ENCODE data around the gene SCAMP4. TPM values are rescaled to one million over a fixed set of nuclear protein-coding genes. Genes with fewer than 3 reads are reported as not detected.

Gene SCAMP4
- polyA plus RNA-seq, 1 experiment: 6.7 TPM

- TF ChIP-seq CTCF (IDR thresholded peaks at IDR 0.05; ENCODE audit: low read depth, low read length): no peak
- ChIA-PET CTCF (no interaction called here), POLR2A (no interaction called here)
- Histone ChIP-seq H3K27me3 (ENCODE audit: control insufficient read depth, insufficient read depth, low read length) (no peaks in the 10 kb centered on the region), H3K27ac (ENCODE audit: low read depth, low read length) (no peak overlapping the region), H3K4me3 (ENCODE audit: low read depth, low read length) (no peak overlapping the region), H3K9me3 (ENCODE audit: control insufficient read depth, insufficient read depth, low read length) (no peaks in the 10 kb centered on the region)
- no peak for DNase-seq (ENCODE audit: low read depth, low spot score)
These were observed 16.8 kb upstream of the SCAMP4 start for GRCh38 chr19:1888385-1888784.

- Histone ChIP-seq H3K9me3 (ENCODE audit: control insufficient read depth, insufficient read depth, low read length) (no peaks in the 10 kb centered on the region), H3K4me3 (ENCODE audit: low read depth, low read length) (no peak overlapping the region), H3K27ac (ENCODE audit: low read depth, low read length) (no peak overlapping the region), H3K27me3 (ENCODE audit: control insufficient read depth, insufficient read depth, low read length) (no peaks in the 10 kb centered on the region)
- no peak for TF ChIP-seq CTCF (IDR thresholded peaks at IDR 0.05; ENCODE audit: low read depth, low read length)
- no peak for DNase-seq (ENCODE audit: low read depth, low spot score)
- POLR2A ChIA-PET: no interaction called here
- CTCF ChIA-PET: no interaction called here
These were observed 15.3 kb upstream of the SCAMP4 start for GRCh38 chr19:1889907-1890306.

- ChIA-PET POLR2A (no interaction called here), CTCF (no interaction called here)
- H3K9me3 ChIP-seq (ENCODE audit: control insufficient read depth, insufficient read depth, low read length): no peaks in the 10 kb centered on the region
- TF ChIP-seq CTCF (IDR thresholded peaks at IDR 0.05; ENCODE audit: low read depth, low read length): no peak
- H3K27me3 ChIP-seq (ENCODE audit: control insufficient read depth, insufficient read depth, low read length): no peaks in the 10 kb centered on the region
- no peak overlapping the region for H3K4me3 ChIP-seq (ENCODE audit: low read depth, low read length)
- no peak for DNase-seq (ENCODE audit: low read depth, low spot score)
- H3K27ac ChIP-seq (ENCODE audit: low read depth, low read length): no peak overlapping the region
These were observed 11.4 kb upstream of the SCAMP4 start for GRCh38 chr19:1893791-1894190.

- no peak for DNase-seq (ENCODE audit: low read depth, low spot score)
- no peaks in the 10 kb centered on the region for H3K27me3 ChIP-seq (ENCODE audit: control insufficient read depth, insufficient read depth, low read length)
- no peak overlapping the region for H3K4me3 ChIP-seq (ENCODE audit: low read depth, low read length)
- no peak for TF ChIP-seq CTCF (IDR thresholded peaks at IDR 0.05; ENCODE audit: low read depth, low read length)
- CTCF ChIA-PET: no interaction called here
- H3K9me3 ChIP-seq (ENCODE audit: control insufficient read depth, insufficient read depth, low read length): no peaks in the 10 kb centered on the region
- no peak overlapping the region for H3K27ac ChIP-seq (ENCODE audit: low read depth, low read length)
- POLR2A ChIA-PET: interaction anchor here (0.5 to 0.7 kb wide), 2 partner anchors 9 to 406 kb away, joined by 5 to 6 read pairs; partner anchors contain the start of gene REEP6
These were observed 8.7 kb upstream of the SCAMP4 start for GRCh38 chr19:1896508-1896907.

- ChIA-PET CTCF (interaction anchor here (0.6 to 2.1 kb wide), 2 partner anchors 28 to 38 kb away, joined by 3 to 5 read pairs; no protein-coding TSS in a partner anchor), POLR2A (interaction anchor here (0.7 kb wide), 2 partner anchors 71 to 1222 kb away, joined by 3 read pairs; no protein-coding TSS in a partner anchor)
- Histone ChIP-seq H3K27ac (ENCODE audit: low read depth, low read length) (no peak overlapping the region), H3K4me3 (ENCODE audit: low read depth, low read length) (no peak overlapping the region), H3K27me3 (ENCODE audit: control insufficient read depth, insufficient read depth, low read length) (no peaks in the 10 kb centered on the region), H3K9me3 (ENCODE audit: control insufficient read depth, insufficient read depth, low read length) (no peaks in the 10 kb centered on the region)
- TF ChIP-seq CTCF (IDR thresholded peaks at IDR 0.05; ENCODE audit: low read depth, low read length): no peak
- DNase-seq (ENCODE audit: low read depth, low spot score): no peak
These were observed 3.2 kb upstream of the SCAMP4 start for GRCh38 chr19:1901940-1902404.
